Measurements from ENCODE around the gene IFT122.

Gene IFT122

GRCh38 chr3:129563850-129564535 lies 124.0 kb downstream of the IFT122 start:
- peaks cover 6% of the 10 kb centered on the region for H3K36me3 ChIP-seq
- no peak overlapping the region for H3K4me3 ChIP-seq (ENCODE audit: low read depth, low read length)
- no peaks in the 10 kb centered on the region for H3K27me3 ChIP-seq
- no peak for DNase-seq
- TF ChIP-seq CTCF (IDR thresholded peaks at IDR 0.05; ENCODE audit: low read depth, low read length) = no peak
- H3K9me3 ChIP-seq = no peaks in the 10 kb centered on the region
- H3K4me1 ChIP-seq = peaks cover 31% of the 10 kb centered on the region

GRCh38 chr3:129564981-129565644 lies 125.1 kb downstream of the IFT122 start:
- no peak for DNase-seq
- Histone ChIP-seq H3K36me3 (no peaks in the 10 kb centered on the region), H3K9me3 (no peaks in the 10 kb centered on the region), H3K4me3 (ENCODE audit: low read depth, low read length) (no peak overlapping the region), H3K4me1 (peaks cover 20% of the 10 kb centered on the region), H3K27me3 (no peaks in the 10 kb centered on the region)
- no peak for TF ChIP-seq CTCF (IDR thresholded peaks at IDR 0.05; ENCODE audit: low read depth, low read length)

- TF ChIP-seq CTCF (IDR thresholded peaks at IDR 0.05; ENCODE audit: low read depth, low read length) = no peak
- H3K27me3 ChIP-seq = no peaks in the 10 kb centered on the region
- H3K36me3 ChIP-seq = peaks cover 4% of the 10 kb centered on the region
- H3K9me3 ChIP-seq = no peaks in the 10 kb centered on the region
- no peak for DNase-seq
- H3K4me1 ChIP-seq = peaks cover 12% of the 10 kb centered on the region
- no peak overlapping the region for H3K4me3 ChIP-seq (ENCODE audit: low read depth, low read length)
These were observed 125.9 kb downstream of the IFT122 start for GRCh38 chr3:129565902-129566301.

- H3K9me3 ChIP-seq = no peaks in the 10 kb centered on the region
- H3K4me3 ChIP-seq (ENCODE audit: low read depth, low read length) = no peak overlapping the region
- TF ChIP-seq CTCF (IDR thresholded peaks at IDR 0.05; ENCODE audit: low read depth, low read length) = no peak
- H3K4me1 ChIP-seq = peaks cover 8% of the 10 kb centered on the region; the same call in 1 of the 2 replicates
- DNase-seq = no peak
- H3K36me3 ChIP-seq = peaks cover 4% of the 10 kb centered on the region
- H3K27me3 ChIP-seq = no peaks in the 10 kb centered on the region
These were observed 127.2 kb downstream of the IFT122 start for GRCh38 chr3:129567176-129567705.

- peaks cover 8% of the 10 kb centered on the region; the same call in 1 of the 2 replicates for H3K4me1 ChIP-seq
- H3K9me3 ChIP-seq = no peaks in the 10 kb centered on the region
- DNase-seq = no peak
- H3K36me3 ChIP-seq = peaks cover 4% of the 10 kb centered on the region
- no peak for TF ChIP-seq CTCF (IDR thresholded peaks at IDR 0.05; ENCODE audit: low read depth, low read length)
- no peak overlapping the region for H3K4me3 ChIP-seq (ENCODE audit: low read depth, low read length)
- no peaks in the 10 kb centered on the region for H3K27me3 ChIP-seq
These were observed 127.9 kb downstream of the IFT122 start for GRCh38 chr3:129567939-129568338.

- Histone ChIP-seq H3K4me1 (0 out of 2 replicates have a peak, but pooled peaks cover 3% of the 10 kb centered on the region), H3K9me3 (no peaks in the 10 kb centered on the region), H3K4me3 (ENCODE audit: low read depth, low read length) (no peak overlapping the region), H3K36me3 (peaks cover 4% of the 10 kb centered on the region), H3K27me3 (no peaks in the 10 kb centered on the region)
- no peak for DNase-seq
- no peak for TF ChIP-seq CTCF (IDR thresholded peaks at IDR 0.05; ENCODE audit: low read depth, low read length)
These were observed 129.8 kb downstream of the IFT122 start for GRCh38 chr3:129569856-129570255.
